CD14-positive monocyte (primary cell): Measurements from ENCODE around the gene AFF2. TPM values are rescaled to one million over a fixed set of nuclear protein-coding genes. Genes with fewer than 3 reads are reported as not detected.

ENCODE experiments used
- DNase-seq, 3 donors: peaks; one replicate each; pipeline ENCODE4 v3.0.0-alpha.2; 2011 to 2022
- H2AFZ ChIP-seq: 2 replicates; pipeline ENCODE4 v1.6.0; 2012; ENCODE audit warnings: mild to moderate bottlenecking, low read depth, low read length, inconsistent platforms; ENCODE audit not compliant: insufficient read depth, poor library complexity, severe bottlenecking
- H3K27ac ChIP-seq, 2 donors: 1 replicate in 1 of 2; 2 replicates in 1 of 2; pipeline ENCODE4 v1.5.1; 2012 to 2013; ENCODE audit warnings: low read length in 2 of 2, control low read depth in 1 of 2, inconsistent platforms in 1 of 2, low read depth in 1 of 2, mild to moderate bottlenecking in 1 of 2
- H3K27me3 ChIP-seq, 2 donors: one replicate each; pipeline versions ENCODE4 v1.6.0 to v1.6.1; 2011 to 2013; ENCODE audit warnings: low read length in 2 of 2; ENCODE audit not compliant: control insufficient read depth in 2 of 2, insufficient read depth in 2 of 2
- H3K36me3 ChIP-seq, 2 donors: replicated peaks in 1 of 2; 1 replicate in 1 of 2; 2 replicates in 1 of 2; pipeline versions ENCODE4 v1.5.1 to v1.6.1; 2012 to 2013; ENCODE audit warnings: low read length in 2 of 2, control low read depth in 1 of 2, inconsistent platforms in 1 of 2, mild to moderate bottlenecking in 1 of 2; ENCODE audit not compliant: insufficient read depth in 2 of 2, control insufficient read depth in 1 of 2
- H3K4me1 ChIP-seq, 2 donors: 1 replicate in 1 of 2; 2 replicates in 1 of 2; pipeline versions ENCODE4 v1.5.1 to v1.6.1; 2012 to 2013; ENCODE audit warnings: low read length in 2 of 2, control low read depth in 1 of 2, inconsistent platforms in 1 of 2, mild to moderate bottlenecking in 1 of 2, moderate library complexity in 1 of 2; ENCODE audit not compliant: insufficient read depth in 2 of 2, control insufficient read depth in 1 of 2
- H3K4me2 ChIP-seq: replicated peaks from 2 replicates; pipeline ENCODE3; 2012; ENCODE audit warnings: low read length, moderate library complexity, mild to moderate bottlenecking; ENCODE audit not compliant: poor library complexity, severe bottlenecking; ENCODE audit errors: extremely low read depth
- H3K4me3 ChIP-seq, 3 experiments: fragments of 200-600 bp in 1 of 3; sonication (generic) in 1 of 3; replicated peaks in 1 of 3; 1 replicate in 2 of 3; 2 replicates in 1 of 3; pipeline ENCODE4 v1.5.1; 2011 to 2013; ENCODE audit warnings: low read length in 3 of 3, mild to moderate bottlenecking in 3 of 3, control low read depth in 2 of 3, low read depth in 2 of 3, inconsistent platforms in 1 of 3, moderate library complexity in 1 of 3
- H3K79me2 ChIP-seq: 2 replicates; pipeline ENCODE4 v1.6.0; 2012; ENCODE audit warnings: mild to moderate bottlenecking, control low read depth, inconsistent platforms, low read length, moderate library complexity; ENCODE audit not compliant: insufficient read depth
- H3K9ac ChIP-seq: 2 replicates; pipeline ENCODE4 v1.6.0; 2017; ENCODE audit warnings: low read length, mild to moderate bottlenecking; ENCODE audit not compliant: insufficient read depth, poor library complexity, severe bottlenecking
- H3K9me3 ChIP-seq, 2 donors: replicated peaks in 1 of 2; 1 replicate in 1 of 2; 2 replicates in 1 of 2; pipeline versions ENCODE4 v1.5.1 to v1.6.1; 2012 to 2013; ENCODE audit warnings: low read length in 2 of 2, control low read depth in 1 of 2; ENCODE audit not compliant: control insufficient read depth in 1 of 2, insufficient read depth in 1 of 2
- H4K20me1 ChIP-seq: 2 replicates; pipeline ENCODE4 v1.6.0; 2012; ENCODE audit warnings: mild to moderate bottlenecking, low read length, control low read depth, moderate library complexity; ENCODE audit not compliant: insufficient read depth
- H3K27ac Mint-ChIP-seq, 7 donors: one replicate each; pipeline ENCODE4 v1.8.0; 2020; ENCODE audit warnings: mild to moderate bottlenecking in 7 of 7, mixed read lengths in 7 of 7, moderate library complexity in 6 of 7, inconsistent platforms in 2 of 7
- H3K27me3 Mint-ChIP-seq, 3 donors: one replicate each; pipeline ENCODE4 v1.8.0; 2021 to 2022; ENCODE audit warnings: low read depth in 3 of 3, mild to moderate bottlenecking in 3 of 3, mixed read lengths in 3 of 3, moderate library complexity in 3 of 3, inconsistent platforms in 1 of 3
- H3K36me3 Mint-ChIP-seq, 2 donors: one replicate each; pipeline ENCODE4 v1.8.0; 2020; ENCODE audit warnings: mixed read lengths in 2 of 2, inconsistent platforms in 1 of 2, mild to moderate bottlenecking in 1 of 2
- H3K4me1 Mint-ChIP-seq: one replicate; pipeline ENCODE4 v1.8.0; 2020; ENCODE audit warnings: mild to moderate bottlenecking, mixed read lengths
- H3K4me3 Mint-ChIP-seq, 2 donors: one replicate each; pipeline ENCODE4 v1.8.0; 2020; ENCODE audit warnings: mild to moderate bottlenecking in 2 of 2, mixed read lengths in 2 of 2, moderate library complexity in 1 of 2
- H3K9me3 Mint-ChIP-seq, 7 donors: one replicate each; pipeline ENCODE4 v1.8.0; 2020 to 2022; ENCODE audit warnings: mixed read lengths in 7 of 7, mild to moderate bottlenecking in 6 of 7, moderate library complexity in 6 of 7, inconsistent platforms in 2 of 7
- WGBS: methylation state at CpG from one replicate; pipeline ENCODE4 v1.1.5; 2013; ENCODE audit warnings: missing lambda C conversion rate; ENCODE audit not compliant: insufficient coverage; 5-methylcytosine and 5-hydroxymethylcytosine counted together
- intact Hi-C, 2 donors: fragments of 100-400 bp; cut with micrococcal nuclease; formaldehyde crosslinking; loops; one replicate each; pipeline versions ENCODE4 v1.15.0 to v1.15.1; 2023
- polyA plus RNA-seq, 3 donors: library from polyadenylated mRNA; depleted of rRNA in 1 of 3; unstranded in 2 of 3; stranded (reverse) in 1 of 3; fragments of 300-500 nt in 2 of 3; fragments of >200 nt in 1 of 3; fragmentation: Illumina TruSeq in 2 of 3; gene quantifications; 1 replicate in 2 of 3; 2 replicates in 1 of 3; pipeline ENCODE4 v1.2.3, GENCODE V29; 2012 to 2021
- TF ChIP-seq, protein P1 (sequence below): fragments of 200-600 bp; IDR thresholded peaks from one replicate; pipeline ENCODE4 v1.8.0; 2022; ENCODE audit warnings: antibody characterized with exemption, mild to moderate bottlenecking

AFF2 gene
- polyA plus RNA-seq, 3 donors, result 0.07 to 1.1 (median 0.70) TPM

DNA sequence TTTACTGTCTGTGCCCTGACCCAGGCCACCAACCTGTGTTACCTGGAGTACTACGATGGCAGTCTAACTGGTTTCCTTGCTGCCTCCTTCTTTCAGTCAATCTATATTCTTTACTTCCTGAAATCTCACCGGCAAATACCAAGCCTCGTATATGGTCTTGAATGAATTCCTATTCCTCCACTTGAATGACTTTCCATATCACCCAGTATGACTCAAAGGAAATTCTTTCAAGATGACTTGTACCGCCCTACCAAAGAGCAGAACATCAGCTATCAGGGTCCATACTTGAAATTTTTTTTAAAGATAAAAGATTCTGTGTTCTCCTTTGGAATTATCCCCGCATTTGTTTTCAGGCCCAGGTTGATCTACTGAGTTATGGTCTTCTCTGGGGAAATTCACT lies 378.0 kb downstream of the AFF2 start:
- Histone ChIP-seq H3K4me2 (no peak overlapping the region), H2AFZ (no peak overlapping the region), H3K27me3 (no peaks in the 10 kb centered on the region), H3K4me1 (no peaks in the 10 kb centered on the region), H3K27ac (no peak overlapping the region), H3K36me3 (no peaks in the 10 kb centered on the region), H3K79me2 (no peaks in the 10 kb centered on the region), H3K9me3 (no peaks in the 10 kb centered on the region), H4K20me1 (no peaks in the 10 kb centered on the region), H3K4me3 (no peak overlapping the region), H3K9ac (no peak overlapping the region)
- Mint-ChIP-seq H3K9me3 (no peaks in the 10 kb centered on the region), H3K27ac (no peak overlapping the region), H3K27me3 (peaks cover 0 to 2% (median 0%) of the 10 kb centered on the region in 3 donors), H3K4me3 (no peak overlapping the region), H3K36me3 (no peaks in the 10 kb centered on the region), H3K4me1 (no peaks in the 10 kb centered on the region)
- TF ChIP-seq, protein P1, sequence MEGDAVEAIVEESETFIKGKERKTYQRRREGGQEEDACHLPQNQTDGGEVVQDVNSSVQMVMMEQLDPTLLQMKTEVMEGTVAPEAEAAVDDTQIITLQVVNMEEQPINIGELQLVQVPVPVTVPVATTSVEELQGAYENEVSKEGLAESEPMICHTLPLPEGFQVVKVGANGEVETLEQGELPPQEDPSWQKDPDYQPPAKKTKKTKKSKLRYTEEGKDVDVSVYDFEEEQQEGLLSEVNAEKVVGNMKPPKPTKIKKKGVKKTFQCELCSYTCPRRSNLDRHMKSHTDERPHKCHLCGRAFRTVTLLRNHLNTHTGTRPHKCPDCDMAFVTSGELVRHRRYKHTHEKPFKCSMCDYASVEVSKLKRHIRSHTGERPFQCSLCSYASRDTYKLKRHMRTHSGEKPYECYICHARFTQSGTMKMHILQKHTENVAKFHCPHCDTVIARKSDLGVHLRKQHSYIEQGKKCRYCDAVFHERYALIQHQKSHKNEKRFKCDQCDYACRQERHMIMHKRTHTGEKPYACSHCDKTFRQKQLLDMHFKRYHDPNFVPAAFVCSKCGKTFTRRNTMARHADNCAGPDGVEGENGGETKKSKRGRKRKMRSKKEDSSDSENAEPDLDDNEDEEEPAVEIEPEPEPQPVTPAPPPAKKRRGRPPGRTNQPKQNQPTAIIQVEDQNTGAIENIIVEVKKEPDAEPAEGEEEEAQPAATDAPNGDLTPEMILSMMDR, result no peak
- 100% methylated on average over 1 of the region's 5 CpGs for WGBS
- intact Hi-C loops, result no loop called here
- DNase-seq, result no peak

DNA sequence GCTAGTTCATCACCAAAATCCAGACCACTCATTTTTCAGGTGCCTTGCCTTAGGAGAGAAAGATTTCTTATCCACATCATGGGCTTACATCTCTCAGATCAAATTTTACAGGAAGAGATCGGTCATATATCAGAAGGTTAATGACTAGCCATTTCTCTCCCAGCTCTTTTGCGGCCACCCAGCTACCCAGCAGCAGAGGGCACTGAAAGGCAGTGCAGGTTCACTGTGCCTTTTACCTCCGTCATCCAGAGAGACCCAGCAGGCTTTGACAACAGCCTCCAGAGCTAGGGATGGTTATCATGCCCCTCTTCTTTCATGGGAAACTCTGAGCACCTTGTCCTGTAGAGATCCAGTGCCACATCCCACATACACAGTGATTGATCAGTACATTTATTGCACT lies 384.8 kb downstream of the AFF2 start:
- H3K4me2 ChIP-seq, result no peak overlapping the region
- TF ChIP-seq, protein P1, result no peak
- H3K27me3 ChIP-seq, result no peaks in the 10 kb centered on the region
- Mint-ChIP-seq H3K9me3 (no peaks in the 10 kb centered on the region), H3K4me1 (no peaks in the 10 kb centered on the region), H3K4me3 (no peak overlapping the region), H3K27ac (no peak overlapping the region), H3K36me3 (no peaks in the 10 kb centered on the region), H3K27me3 (no peaks in the 10 kb centered on the region)
- WGBS, result no CpG with 5 or more reads among the region's 3 CpGs
- H3K9ac ChIP-seq, result no peak overlapping the region
- no peaks in the 10 kb centered on the region for H3K36me3 ChIP-seq
- no peaks in the 10 kb centered on the region for H3K4me1 ChIP-seq
- H2AFZ ChIP-seq, result no peak overlapping the region
- H3K79me2 ChIP-seq, result no peaks in the 10 kb centered on the region
- intact Hi-C loops, result no loop called here
- no peak for DNase-seq
- no peaks in the 10 kb centered on the region for H4K20me1 ChIP-seq
- H3K4me3 ChIP-seq, result no peak overlapping the region
- H3K9me3 ChIP-seq, result no peaks in the 10 kb centered on the region
- H3K27ac ChIP-seq, result no peak overlapping the region
